Activated CD4-positive, alpha-beta T cell treated with anti-CD3 and anti-CD28 coated beads for 36 hours (primary cell): Measurements from ENCODE around the gene LYZL4. TPM values are rescaled to one million over a fixed set of nuclear protein-coding genes. Genes with fewer than 3 reads are reported as not detected.
A peak's percentile ranks its signal among the peaks of the same experiment; 100 is the strongest.

Experiments
- ATAC-seq: fragments of 200-7000 bp; cut with Tn5 transposase; one replicate; pipeline ENCODE4 v1.10.0; 2021; ENCODE audit warnings: mild to moderate bottlenecking, moderate library complexity
- CTCF ChIA-PET: fragments of 350-600 bp; sonication (Branson Sonifier 250); formaldehyde crosslinking; loops from one replicate; lab custom pipeline; 2021; ENCODE audit warnings: antibody characterized with exemption; lab: Charles Lee
- POLR2A ChIA-PET: fragments of 350-600 bp; sonication (Branson Sonifier 250); formaldehyde crosslinking; loops from one replicate; lab custom pipeline; 2021; ENCODE audit warnings: antibody characterized with exemption, inconsistent platforms; lab: Charles Lee
- DNase-seq: peaks from one replicate; pipeline ENCODE4 v3.0.0-alpha.2; 2020
- H3K27ac Mint-ChIP-seq: one replicate; pipeline ENCODE4 v1.8.0; 2021; ENCODE audit warnings: mixed read lengths
- H3K27me3 Mint-ChIP-seq: one replicate; pipeline ENCODE4 v1.8.0; 2021; ENCODE audit warnings: mixed read lengths
- H3K36me3 Mint-ChIP-seq: one replicate; pipeline ENCODE4 v1.8.0; 2021; ENCODE audit warnings: low read depth, mixed read lengths
- H3K4me1 Mint-ChIP-seq: one replicate; pipeline ENCODE4 v1.8.0; 2021; ENCODE audit warnings: mixed read lengths
- H3K4me3 Mint-ChIP-seq: one replicate; pipeline ENCODE4 v1.8.0; 2021; ENCODE audit warnings: mild to moderate bottlenecking, moderate library complexity, mixed read lengths
- H3K9me3 Mint-ChIP-seq: one replicate; pipeline ENCODE4 v1.8.0; 2021; ENCODE audit warnings: low read depth, mixed read lengths
- intact Hi-C, 2 experiments: fragments of 100-400 bp; cut with DNase I in 1 of 2; cut with micrococcal nuclease in 1 of 2; formaldehyde crosslinking; loops; one replicate each; pipeline versions ENCODE4 v1.14.2 to v1.15.1; 2022 to 2024; cut with DNase I, micrococcal nuclease
- total RNA-seq, 2 experiments: library from RNA; stranded (reverse); gene quantifications; one replicate each; pipeline ENCODE4 v1.2.3, GENCODE V29; 2021

The LYZL4 gene
- total RNA-seq, 2 experiments from 2014 or later: not detected

DNA sequence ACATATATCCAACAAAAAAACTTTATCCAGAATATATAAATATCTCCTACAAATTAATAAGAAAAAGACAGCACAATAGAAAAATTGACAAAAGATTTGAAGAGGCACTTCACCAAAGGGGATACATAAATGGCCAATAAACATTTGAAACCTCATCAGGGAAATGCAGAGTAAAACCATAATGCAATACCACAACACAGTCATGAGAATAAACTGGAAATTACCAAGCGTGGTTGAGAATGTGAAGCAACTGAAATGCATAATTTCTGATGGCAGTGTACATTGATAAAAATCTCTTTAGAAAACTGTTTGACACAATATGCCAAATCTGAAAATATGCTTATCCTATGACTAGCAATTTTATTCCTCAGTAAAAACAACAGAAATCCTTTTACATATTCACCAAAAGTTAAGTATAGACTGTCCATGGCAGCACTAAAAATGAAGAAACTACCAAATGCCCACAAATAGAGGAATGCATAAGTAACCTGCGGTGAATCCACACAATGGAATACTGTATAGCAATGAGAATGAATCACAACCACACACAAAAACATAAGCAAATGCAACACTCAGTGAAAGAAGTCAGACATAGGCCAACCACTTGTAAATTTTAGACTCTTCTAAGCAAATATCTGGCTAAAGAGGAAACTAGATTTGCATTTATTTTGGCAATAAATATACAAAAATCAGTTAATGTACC lies 7.9 kb downstream of the LYZL4 start:
- ATAC-seq: no peak
- Mint-ChIP-seq H3K27ac (no peak overlapping the region), H3K4me3 (no peak overlapping the region), H3K4me1 (peaks cover 4% of the 10 kb centered on the region), H3K9me3 (no peaks in the 10 kb centered on the region), H3K36me3 (no peaks in the 10 kb centered on the region), H3K27me3 (no peaks in the 10 kb centered on the region)
- intact Hi-C loops: no loop called here
- ChIA-PET CTCF (interaction anchor here (0.8 kb wide), 1 partner anchor 11 kb away, joined by 5 read pairs; no protein-coding TSS in a partner anchor), POLR2A (interaction anchor here (0.6 kb wide), 1 partner anchor 147 kb away, joined by 7 read pairs; no protein-coding TSS in a partner anchor)
- DNase-seq: no peak

DNA sequence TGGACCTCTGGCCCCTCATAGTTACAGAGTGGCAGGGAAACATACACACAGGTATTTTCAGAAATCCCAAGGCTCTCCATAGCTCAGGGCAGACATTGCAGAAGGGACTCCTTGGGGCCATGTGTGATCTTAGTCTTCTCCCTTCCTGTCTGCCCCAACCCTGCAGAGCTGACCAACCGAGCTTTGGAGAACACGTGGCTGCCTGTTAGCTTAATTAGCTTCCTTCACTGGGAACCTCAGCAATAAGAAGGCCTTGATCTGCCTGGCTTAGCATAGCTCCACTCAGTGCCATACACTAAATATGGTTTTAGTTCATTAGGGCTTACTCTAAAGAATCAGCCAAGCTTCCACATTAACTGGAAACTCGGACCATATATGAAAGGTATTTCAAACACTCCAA lies 12.3 kb downstream of the LYZL4 start:
- no peaks in the 10 kb centered on the region for H3K9me3 Mint-ChIP-seq
- intact Hi-C loops: no loop called here
- H3K4me3 Mint-ChIP-seq: no peak overlapping the region
- ChIA-PET POLR2A (no interaction called here), CTCF (no interaction called here)
- H3K4me1 Mint-ChIP-seq: peaks cover 4% of the 10 kb centered on the region
- no peak for DNase-seq
- H3K36me3 Mint-ChIP-seq: no peaks in the 10 kb centered on the region
- ATAC-seq: no peak
- H3K27me3 Mint-ChIP-seq: no peaks in the 10 kb centered on the region
- H3K27ac Mint-ChIP-seq: no peak overlapping the region

DNA sequence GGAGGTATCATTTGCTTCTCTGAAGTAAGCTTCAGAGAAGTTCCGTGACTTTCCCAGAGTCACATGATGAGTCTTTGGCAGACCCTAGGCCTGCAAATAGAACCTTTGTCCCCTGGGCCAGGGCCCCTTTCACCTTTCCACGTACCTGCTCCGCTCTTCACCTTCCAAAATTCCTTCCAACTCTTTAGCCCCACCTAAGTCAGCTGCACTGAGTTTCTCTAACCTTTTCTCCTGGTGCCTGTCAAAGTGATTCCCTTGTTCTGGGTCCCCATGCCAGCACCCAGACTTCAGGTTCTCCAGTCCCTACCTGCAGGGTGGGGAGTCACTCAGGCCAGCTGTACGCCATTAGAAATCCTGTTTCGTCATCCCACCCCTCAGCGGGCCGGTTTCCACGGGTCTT lies 12.8 kb downstream of the LYZL4 start:
- Mint-ChIP-seq H3K4me3 (no peak overlapping the region), H3K9me3 (no peaks in the 10 kb centered on the region), H3K36me3 (no peaks in the 10 kb centered on the region), H3K4me1 (peaks cover 4% of the 10 kb centered on the region), H3K27me3 (no peaks in the 10 kb centered on the region), H3K27ac (no peak overlapping the region)
- no peak for ATAC-seq
- no peak for DNase-seq
- CTCF ChIA-PET: no interaction called here
- intact Hi-C loops: no loop called here
- POLR2A ChIA-PET: no interaction called here

DNA sequence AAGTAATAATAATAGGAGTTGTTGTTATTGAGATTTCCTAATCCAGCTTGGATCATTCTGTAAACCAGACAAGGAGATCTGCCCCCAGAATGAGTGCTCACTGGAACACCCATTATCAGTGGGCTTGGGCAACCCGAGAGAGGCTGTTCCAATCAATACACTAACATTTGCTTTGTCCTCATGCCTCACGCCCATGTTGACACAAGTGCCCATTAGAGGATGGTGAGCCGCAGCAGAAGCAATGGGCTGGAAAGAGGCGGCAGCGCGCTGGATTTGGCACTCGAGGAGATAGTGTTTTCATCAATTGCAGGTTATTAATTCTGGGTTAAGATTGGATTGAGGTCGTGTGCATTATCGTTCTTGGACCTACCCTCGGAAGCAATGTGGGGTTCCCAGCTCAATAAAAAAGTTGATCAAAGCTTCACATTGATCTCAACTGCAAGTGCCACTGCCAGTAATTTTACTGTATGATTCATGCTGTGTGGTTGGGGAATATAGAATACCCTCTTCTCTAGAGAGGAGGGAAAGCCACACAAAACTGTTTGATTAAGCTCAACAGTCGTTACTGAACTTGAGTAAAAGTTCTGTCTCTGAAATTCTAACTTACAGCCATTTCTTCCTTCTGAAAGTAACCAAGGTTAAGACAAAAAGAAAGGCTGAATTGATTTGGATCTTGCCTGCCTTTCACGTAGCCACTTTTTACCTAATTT lies 15.7 kb downstream of the LYZL4 start:
- Mint-ChIP-seq H3K9me3 (no peaks in the 10 kb centered on the region), H3K36me3 (no peaks in the 10 kb centered on the region)

DNA sequence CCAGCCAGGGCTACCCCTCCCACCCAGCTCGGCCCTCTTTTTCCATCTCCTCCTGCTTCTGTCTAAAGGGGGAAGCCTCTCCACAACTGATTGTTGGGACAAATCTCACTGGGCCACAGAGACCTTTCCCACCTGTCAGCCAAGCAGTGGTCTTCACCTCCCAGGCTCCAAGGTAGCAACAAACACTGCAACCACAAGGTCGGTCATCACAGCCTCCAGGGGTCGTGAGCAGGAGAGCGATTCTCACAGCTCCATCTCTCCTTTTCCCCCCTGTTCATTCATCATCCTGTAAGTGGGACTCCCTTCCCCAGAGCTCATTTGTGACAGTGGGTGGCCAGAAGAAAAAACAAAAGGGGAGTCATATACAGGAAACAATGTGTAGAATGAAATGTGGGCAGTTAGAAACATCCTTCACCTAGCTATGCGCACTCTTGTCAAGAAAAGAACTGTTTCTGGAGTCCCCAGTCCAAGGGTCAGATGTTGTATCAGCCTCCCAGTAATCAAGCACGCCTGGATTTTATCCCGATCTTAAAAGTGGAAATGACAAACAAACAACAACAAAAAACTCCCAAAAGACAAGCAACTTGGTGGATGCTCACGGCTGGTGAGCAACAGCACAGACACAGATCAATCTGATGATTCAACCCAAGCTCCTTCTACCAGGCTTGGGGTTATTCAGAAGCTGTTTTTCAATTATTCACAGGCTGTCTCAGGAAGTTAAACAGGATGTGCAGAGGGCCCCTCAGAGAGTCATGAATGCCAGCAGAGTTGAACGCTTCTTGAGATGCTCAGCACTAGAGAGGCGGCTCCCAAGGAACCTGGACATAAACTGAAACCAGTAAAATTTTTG lies 22.4 kb downstream of the LYZL4 start:
- Mint-ChIP-seq H3K4me1 (peaks cover 24% of the 10 kb centered on the region), H3K27ac (peak overlapping the region; percentile 95), H3K9me3 (no peaks in the 10 kb centered on the region), H3K36me3 (no peaks in the 10 kb centered on the region), H3K27me3 (peaks cover 2% of the 10 kb centered on the region), H3K4me3 (peak overlapping the region; percentile 25)
- peak; percentile 71 for DNase-seq
- ChIA-PET POLR2A (interaction anchor here (0.8 kb wide), 1 partner anchor 114 kb away, joined by 4 read pairs; the partner anchor contains the start of gene VIPR1), CTCF (interaction anchor here (0.6 to 1.8 kb wide), 10 partner anchors 8 to 141 kb away, joined by 3 to 6 read pairs (median 4); no protein-coding TSS in a partner anchor)
- ATAC-seq: peak; percentile 99
- intact Hi-C loops: loop anchor here in 1 of 2 experiments (1.0 kb wide), 1 partner anchor 12 kb away; no protein-coding TSS in a partner anchor

More for the DNA sequence above, 15.7 kb downstream of the LYZL4 start:
- Mint-ChIP-seq H3K4me3 (no peak overlapping the region), H3K27me3 (no peaks in the 10 kb centered on the region), H3K4me1 (peaks cover 4% of the 10 kb centered on the region), H3K27ac (no peak overlapping the region)
- ChIA-PET CTCF (interaction anchor here (0.6 to 1.5 kb wide), 3 partner anchors 20 to 292 kb away, joined by 3 to 4 read pairs (median 3); no protein-coding TSS in a partner anchor), POLR2A (interaction anchor here (0.6 kb wide), 1 partner anchor 709 kb away, joined by 3 read pairs; no protein-coding TSS in a partner anchor)
- DNase-seq: no peak
- intact Hi-C loops: no loop called here
- peak; percentile 57 for ATAC-seq

DNA sequence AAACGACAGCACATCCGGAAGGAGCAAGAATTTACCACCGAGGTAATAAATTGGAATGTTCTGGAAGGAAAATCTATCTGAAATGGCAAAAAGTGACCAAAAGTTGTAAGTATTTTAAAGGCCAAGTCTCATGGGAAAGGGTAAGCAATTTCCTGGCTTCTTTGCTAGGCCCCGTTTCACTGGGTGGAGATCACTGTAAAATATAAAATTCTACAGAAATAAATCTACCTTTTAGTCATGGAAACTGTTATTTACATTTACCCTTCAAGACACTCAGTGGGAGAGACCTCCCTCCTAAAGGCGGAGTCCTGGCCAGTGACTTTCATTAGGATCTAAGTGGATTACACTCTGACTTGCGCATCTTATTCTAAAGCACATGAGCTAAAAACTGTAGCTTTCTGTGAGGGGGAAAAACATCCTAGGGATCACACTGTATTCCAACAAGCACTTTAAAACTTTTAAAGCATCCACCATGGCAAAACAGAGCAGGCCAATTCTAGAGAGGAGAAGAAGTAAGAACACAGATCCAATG lies 28.8 kb downstream of the LYZL4 start:
- DNase-seq: no peak
- H3K4me1 Mint-ChIP-seq: no peaks in the 10 kb centered on the region
- ChIA-PET POLR2A (interaction anchor here (0.7 kb wide), 1 partner anchor 334 kb away, joined by 3 read pairs; no protein-coding TSS in a partner anchor), CTCF (interaction anchor here (1.0 kb wide), 1 partner anchor 121 kb away, joined by 3 read pairs; the partner anchor contains the start of gene VIPR1)
- H3K27me3 Mint-ChIP-seq: peaks cover 3% of the 10 kb centered on the region
- H3K36me3 Mint-ChIP-seq: no peaks in the 10 kb centered on the region
- no peak for ATAC-seq
- H3K4me3 Mint-ChIP-seq: no peak overlapping the region
- no peaks in the 10 kb centered on the region for H3K9me3 Mint-ChIP-seq
- no peak overlapping the region for H3K27ac Mint-ChIP-seq
- intact Hi-C loops: no loop called here

DNA sequence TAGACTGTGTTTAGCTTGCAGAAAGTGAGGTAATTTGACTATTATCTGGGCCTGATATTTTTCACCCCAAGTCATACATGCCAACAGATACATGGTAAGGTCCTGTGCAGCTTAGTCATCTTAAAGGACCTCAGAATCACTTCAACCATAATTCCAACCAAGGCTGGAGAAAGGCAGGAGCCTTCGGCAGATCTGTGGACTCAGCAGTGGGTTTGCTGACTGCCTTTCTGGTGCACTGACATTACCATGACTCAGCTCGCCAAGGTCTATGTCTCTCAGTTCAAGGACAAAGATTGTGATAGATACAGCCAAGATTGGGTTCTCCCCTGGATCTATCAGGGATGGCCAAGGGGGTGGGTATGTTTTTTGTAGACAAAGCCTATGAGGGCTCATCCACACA lies 32.7 kb downstream of the LYZL4 start:
- peaks cover 4% of the 10 kb centered on the region for H3K4me1 Mint-ChIP-seq
- intact Hi-C loops: no loop called here
- no peak for ATAC-seq
- POLR2A ChIA-PET: no interaction called here
- no peaks in the 10 kb centered on the region for H3K36me3 Mint-ChIP-seq
- CTCF ChIA-PET: no interaction called here
- no peaks in the 10 kb centered on the region for H3K9me3 Mint-ChIP-seq
- no peak overlapping the region for H3K4me3 Mint-ChIP-seq
- no peak overlapping the region for H3K27ac Mint-ChIP-seq
- no peak for DNase-seq
- peaks cover 11% of the 10 kb centered on the region for H3K27me3 Mint-ChIP-seq

DNA sequence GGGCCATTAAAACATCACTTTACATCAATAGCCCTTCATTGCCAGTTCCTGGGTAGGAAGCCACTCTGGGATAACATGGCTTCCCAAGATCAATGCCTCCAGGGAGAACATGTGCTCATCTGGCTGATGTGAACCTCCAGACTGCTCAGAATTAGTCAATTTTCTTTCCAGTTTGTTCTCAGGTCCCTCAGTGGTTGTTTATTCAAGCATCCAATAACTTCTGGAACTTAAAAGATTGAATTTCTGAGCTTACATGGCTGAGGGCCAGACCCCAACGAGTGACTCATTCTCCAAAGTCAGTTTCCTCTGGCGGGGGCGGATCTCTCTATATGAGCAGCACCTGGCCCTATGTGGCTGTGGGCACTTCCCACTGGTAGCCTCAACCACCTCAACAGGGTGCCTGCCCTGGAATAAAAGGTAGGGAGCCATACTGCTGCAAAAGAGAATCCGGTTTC lies 34.0 kb downstream of the LYZL4 start:
- ChIA-PET CTCF (interaction anchor here (1.2 to 1.9 kb wide), 2 partner anchors 12 to 67 kb away, joined by 3 to 5 read pairs; no protein-coding TSS in a partner anchor), POLR2A (no interaction called here)
- ATAC-seq (peak; percentile 97), DNase-seq (peak; percentile 87)
- Mint-ChIP-seq H3K27ac (no peak overlapping the region), H3K36me3 (no peaks in the 10 kb centered on the region), H3K9me3 (no peaks in the 10 kb centered on the region), H3K27me3 (peaks cover 11% of the 10 kb centered on the region), H3K4me3 (no peak overlapping the region), H3K4me1 (peaks cover 4% of the 10 kb centered on the region)
- intact Hi-C loops: loop anchor here in 1 of 2 experiments (1.0 kb wide), 1 partner anchor 12 kb away; no protein-coding TSS in a partner anchor

DNA sequence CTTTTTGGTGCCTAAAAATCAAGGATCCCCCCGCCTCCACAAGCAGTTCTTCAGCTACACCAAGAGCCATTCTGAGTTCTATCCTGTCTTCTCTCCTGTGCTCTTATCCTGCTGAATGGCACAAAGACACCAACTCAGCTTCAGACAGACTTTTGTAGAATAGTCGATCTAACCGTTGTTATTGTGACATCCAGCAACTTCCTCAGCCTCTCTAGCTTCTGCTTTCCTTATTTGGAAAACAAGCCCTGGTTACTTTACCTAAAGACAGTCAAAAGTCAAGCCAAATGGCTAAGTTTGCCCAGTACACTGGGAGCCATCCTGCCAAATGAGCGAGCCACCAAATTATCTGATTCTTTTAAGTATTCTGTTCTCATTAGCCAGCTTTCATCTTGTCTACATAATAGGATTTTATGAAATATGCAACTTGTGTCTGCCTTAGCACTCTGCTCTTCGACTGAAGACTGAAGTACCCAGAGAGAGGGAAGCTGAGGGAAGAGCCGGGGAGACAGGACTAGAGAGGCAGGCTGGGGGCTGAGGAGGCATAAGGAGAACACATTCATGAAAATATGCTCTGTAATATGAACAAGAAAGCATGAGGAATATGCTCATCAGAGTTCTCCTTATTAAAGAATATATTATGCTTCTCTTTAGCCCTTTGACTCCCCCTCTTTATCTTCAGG lies 35.1 kb downstream of the LYZL4 start:
- peaks cover 10% of the 10 kb centered on the region for H3K27me3 Mint-ChIP-seq
- peaks cover 4% of the 10 kb centered on the region for H3K4me1 Mint-ChIP-seq
- H3K4me3 Mint-ChIP-seq: no peak overlapping the region
- ATAC-seq (no peak), DNase-seq (no peak)
- intact Hi-C loops: no loop called here
- H3K27ac Mint-ChIP-seq: no peak overlapping the region
- H3K9me3 Mint-ChIP-seq: peaks cover 6% of the 10 kb centered on the region
- ChIA-PET POLR2A (no interaction called here), CTCF (interaction anchor here (0.8 to 1.9 kb wide), 2 partner anchors 19 to 68 kb away, joined by 4 to 5 read pairs; no protein-coding TSS in a partner anchor)
- H3K36me3 Mint-ChIP-seq: peaks cover 1% of the 10 kb centered on the region

DNA sequence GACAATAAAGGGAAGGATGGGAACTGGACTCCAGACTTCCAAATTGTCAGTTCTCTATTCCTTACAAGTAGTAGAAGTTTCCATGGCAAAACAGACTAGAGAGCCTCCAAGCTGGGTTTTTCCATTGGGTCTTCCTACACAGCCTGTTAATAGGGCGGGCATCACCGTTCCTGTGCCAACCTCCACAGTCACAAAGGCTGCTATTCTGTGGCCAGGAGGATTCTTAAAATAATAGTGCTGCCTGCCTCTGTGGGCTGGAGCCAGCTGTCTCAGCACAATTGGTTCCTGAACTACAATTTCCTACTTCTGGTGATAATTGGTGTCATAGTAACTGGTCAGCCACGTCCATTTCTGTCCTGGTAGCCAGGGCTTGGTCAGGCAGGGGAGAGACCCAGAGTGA lies 38.6 kb downstream of the LYZL4 start:
- H3K4me3 Mint-ChIP-seq: no peak overlapping the region
- H3K36me3 Mint-ChIP-seq: peaks cover 1% of the 10 kb centered on the region
- no peak overlapping the region for H3K27ac Mint-ChIP-seq
- H3K4me1 Mint-ChIP-seq: peaks cover 8% of the 10 kb centered on the region
- H3K9me3 Mint-ChIP-seq: peaks cover 6% of the 10 kb centered on the region
- ChIA-PET POLR2A (no interaction called here), CTCF (no interaction called here)
- DNase-seq (no peak), ATAC-seq (no peak)
- intact Hi-C loops: no loop called here
- H3K27me3 Mint-ChIP-seq: peaks cover 10% of the 10 kb centered on the region
